ENCODE measurements around the gene AIF1L. TPM values are rescaled to one million over a fixed set of nuclear protein-coding genes. Genes with fewer than 3 reads are reported as not detected.
A peak's percentile ranks its signal among the peaks of the same experiment; 100 is the strongest.

Gene AIF1L
- total and polyA plus RNA-seq, 2 of the 13 experiments (the other 11 are each of a cell fraction or from before 2014, with no cell fraction given), result 12.4 to 36.5 TPM

- H3K4me2 ChIP-seq (ENCODE audit: low read depth, low read length), result peak overlapping the region; percentile 51
- peak overlapping the region in 1 of 3 experiments; percentile 23; a peak in 1 of 6 replicates for H3K4me3 ChIP-seq (replicated peaks in 1 of 3; ENCODE audit: insufficient read depth in 1 of 3, low read depth in 2 of 3, low read length in 3 of 3)
- H3K79me2 ChIP-seq (ENCODE audit: insufficient read depth, low read length), result no peaks in the 10 kb centered on the region
- H3K27ac ChIP-seq (ENCODE audit: extremely low read length, insufficient read depth, low read length), result no peak overlapping the region
- H3K9ac ChIP-seq (ENCODE audit: insufficient read depth, low read depth, low read length), result no peak overlapping the region
- intact Hi-C loops (cut with micrococcal nuclease; ENCODE audit: unreplicated experiment), result no loop called here
- BruUV-seq (replicated peaks), result no TSS peak
- 51% methylated on average over 6 of the region's 17 CpGs for WGBS (ENCODE audit: low lambda C conversion rate)
- H3K4me1 ChIP-seq (ENCODE audit: insufficient read depth, low read length), result peaks cover 39% of the 10 kb centered on the region
- H2AFZ ChIP-seq (ENCODE audit: low read length), result no peak overlapping the region
- H3K27me3 ChIP-seq (ENCODE audit: control insufficient read depth in 1 of 2, insufficient read depth in 2 of 2, low read length in 2 of 2), result peaks cover 8 to 52% of the 10 kb centered on the region in 2 experiments; a peak in 4 of 5 replicates
- H4K20me1 ChIP-seq (ENCODE audit: insufficient read depth, low read length), result no peaks in the 10 kb centered on the region
- ChIA-PET POLR2A (interaction anchor here (0.9 kb wide), 1 partner anchor 46 kb away, joined by 3 read pairs; the partner anchor contains the start of gene NUP214), CTCF (ENCODE audit: low intra/inter-chr PET ratio, low total read pairs) (no interaction called here)
- FAIRE-seq (no peak), DNase-seq (ENCODE audit: low spot score) (no peak), ATAC-seq (peak; percentile 29)
- no peaks in the 10 kb centered on the region for H3K9me3 ChIP-seq (ENCODE audit: low read length)
- no peaks in the 10 kb centered on the region for H3K36me3 ChIP-seq (replicated peaks in 1 of 2; ENCODE audit: control insufficient read depth in 1 of 2, insufficient read depth in 2 of 2, low read length in 2 of 2)
- in situ Hi-C loops (cut with HindIII; ENCODE audit: extremely low pct_ligation_motif_present, low pct_unique_long_range_greater_than_20kb), result no loop called here
- TF ChIP-seq ZNF121 (CRISPR knock-in tag; IDR thresholded peaks at IDR 0.05) (0 out of 2 replicates have a peak, but pooled peaks have one; percentile 29), RXRA (CRISPR knock-in tag; IDR thresholded peaks at IDR 0.05) (peak; percentile 60; the same call in 1 of the 2 replicates), ZNF777 (CRISPR knock-in tag; IDR thresholded peaks at IDR 0.05) (0 out of 2 replicates have a peak, but pooled peaks have one; percentile 41), ZMYM3 (CRISPR knock-in tag; IDR thresholded peaks at IDR 0.05) (peak; percentile 38; the same call in 1 of the 2 replicates), ZNF724P (CRISPR knock-in tag; IDR thresholded peaks at IDR 0.05; ENCODE audit: borderline replicate concordance) (0 out of 2 replicates have a peak, but pooled peaks have one; percentile 49), ATRX (CRISPR knock-in tag; IDR thresholded peaks at IDR 0.05; ENCODE audit: borderline replicate concordance) (no peak), ZNF768 (CRISPR knock-in tag; IDR thresholded peaks at IDR 0.05) (no peak), YEATS4 (CRISPR knock-in tag; IDR thresholded peaks at IDR 0.05; ENCODE audit: borderline replicate concordance) (peak; percentile 33; the same call in 1 of the 2 replicates), ZNF773 (CRISPR knock-in tag; IDR thresholded peaks at IDR 0.05; ENCODE audit: borderline replicate concordance) (no peak)
- TF ChIP-seq, protein P1, sequence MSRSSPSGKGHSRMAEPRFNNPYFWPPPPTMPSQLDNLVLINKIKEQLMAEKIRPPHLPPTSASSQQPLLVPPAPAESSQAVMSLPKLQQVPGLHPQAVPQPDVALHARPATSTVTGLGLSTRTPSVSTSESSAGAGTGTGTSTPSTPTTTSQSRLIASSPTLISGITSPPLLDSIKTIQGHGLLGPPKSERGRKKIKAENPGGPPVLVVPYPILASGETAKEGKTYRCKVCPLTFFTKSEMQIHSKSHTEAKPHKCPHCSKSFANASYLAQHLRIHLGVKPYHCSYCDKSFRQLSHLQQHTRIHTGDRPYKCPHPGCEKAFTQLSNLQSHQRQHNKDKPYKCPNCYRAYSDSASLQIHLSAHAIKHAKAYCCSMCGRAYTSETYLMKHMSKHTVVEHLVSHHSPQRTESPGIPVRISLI (CRISPR knock-in tag; IDR thresholded peaks at IDR 0.05; ENCODE audit: borderline replicate concordance), result no peak
- TF ChIP-seq, protein P2, sequence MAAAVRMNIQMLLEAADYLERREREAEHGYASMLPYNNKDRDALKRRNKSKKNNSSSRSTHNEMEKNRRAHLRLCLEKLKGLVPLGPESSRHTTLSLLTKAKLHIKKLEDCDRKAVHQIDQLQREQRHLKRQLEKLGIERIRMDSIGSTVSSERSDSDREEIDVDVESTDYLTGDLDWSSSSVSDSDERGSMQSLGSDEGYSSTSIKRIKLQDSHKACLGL (CRISPR knock-in tag; IDR thresholded peaks at IDR 0.05), result peak; percentile 36; the same call in 1 of the 2 replicates
- TF ChIP-seq, protein P3, sequence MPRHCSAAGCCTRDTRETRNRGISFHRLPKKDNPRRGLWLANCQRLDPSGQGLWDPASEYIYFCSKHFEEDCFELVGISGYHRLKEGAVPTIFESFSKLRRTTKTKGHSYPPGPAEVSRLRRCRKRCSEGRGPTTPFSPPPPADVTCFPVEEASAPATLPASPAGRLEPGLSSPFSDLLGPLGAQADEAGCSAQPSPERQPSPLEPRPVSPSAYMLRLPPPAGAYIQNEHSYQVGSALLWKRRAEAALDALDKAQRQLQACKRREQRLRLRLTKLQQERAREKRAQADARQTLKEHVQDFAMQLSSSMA (CRISPR knock-in tag; IDR thresholded peaks at IDR 0.05), result peak; percentile 75; the same call in 1 of the 2 replicates
- TF ChIP-seq, protein P4, sequence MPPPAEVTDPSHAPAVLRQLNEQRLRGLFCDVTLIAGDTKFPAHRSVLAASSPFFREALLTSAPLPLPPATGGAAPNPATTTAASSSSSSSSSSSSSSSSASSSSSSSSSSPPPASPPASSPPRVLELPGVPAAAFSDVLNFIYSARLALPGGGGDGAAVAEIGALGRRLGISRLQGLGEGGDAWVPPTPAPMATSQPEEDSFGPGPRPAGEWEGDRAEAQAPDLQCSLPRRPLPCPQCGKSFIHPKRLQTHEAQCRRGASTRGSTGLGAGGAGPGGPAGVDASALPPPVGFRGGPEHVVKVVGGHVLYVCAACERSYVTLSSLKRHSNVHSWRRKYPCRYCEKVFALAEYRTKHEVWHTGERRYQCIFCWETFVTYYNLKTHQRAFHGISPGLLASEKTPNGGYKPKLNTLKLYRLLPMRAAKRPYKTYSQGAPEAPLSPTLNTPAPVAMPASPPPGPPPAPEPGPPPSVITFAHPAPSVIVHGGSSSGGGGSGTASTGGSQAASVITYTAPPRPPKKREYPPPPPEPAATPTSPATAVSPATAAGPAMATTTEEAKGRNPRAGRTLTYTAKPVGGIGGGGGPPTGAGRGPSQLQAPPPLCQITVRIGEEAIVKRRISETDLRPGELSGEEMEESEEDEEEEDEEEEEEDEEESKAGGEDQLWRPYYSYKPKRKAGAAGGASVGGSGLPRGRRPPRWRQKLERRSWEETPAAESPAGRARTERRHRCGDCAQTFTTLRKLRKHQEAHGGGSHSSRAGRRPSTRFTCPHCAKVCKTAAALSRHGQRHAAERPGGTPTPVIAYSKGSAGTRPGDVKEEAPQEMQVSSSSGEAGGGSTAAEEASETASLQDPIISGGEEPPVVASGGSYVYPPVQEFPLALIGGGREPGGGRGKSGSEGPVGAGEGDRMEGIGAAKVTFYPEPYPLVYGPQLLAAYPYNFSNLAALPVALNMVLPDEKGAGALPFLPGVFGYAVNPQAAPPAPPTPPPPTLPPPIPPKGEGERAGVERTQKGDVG (CRISPR knock-in tag; IDR thresholded peaks at IDR 0.05; ENCODE audit: borderline replicate concordance), result no peak; the same call in 1 of the 2 replicates
- TF ChIP-seq, protein P5, sequence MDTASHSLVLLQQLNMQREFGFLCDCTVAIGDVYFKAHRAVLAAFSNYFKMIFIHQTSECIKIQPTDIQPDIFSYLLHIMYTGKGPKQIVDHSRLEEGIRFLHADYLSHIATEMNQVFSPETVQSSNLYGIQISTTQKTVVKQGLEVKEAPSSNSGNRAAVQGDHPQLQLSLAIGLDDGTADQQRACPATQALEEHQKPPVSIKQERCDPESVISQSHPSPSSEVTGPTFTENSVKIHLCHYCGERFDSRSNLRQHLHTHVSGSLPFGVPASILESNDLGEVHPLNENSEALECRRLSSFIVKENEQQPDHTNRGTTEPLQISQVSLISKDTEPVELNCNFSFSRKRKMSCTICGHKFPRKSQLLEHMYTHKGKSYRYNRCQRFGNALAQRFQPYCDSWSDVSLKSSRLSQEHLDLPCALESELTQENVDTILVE (CRISPR knock-in tag; IDR thresholded peaks at IDR 0.05), result no peak
Observed at GRCh38 chr9:131078427-131079366, 17.6 kb upstream of the AIF1L start.
